ENCODE measurements around the gene CFAP65.

- TF ChIP-seq ELF4 (IDR thresholded peaks at IDR 0.05): no peak
- no peak for TF ChIP-seq SUZ12 (IDR thresholded peaks at IDR 0.05)
- TF ChIP-seq CTBP1 (IDR thresholded peaks at IDR 0.05; ENCODE audit: borderline replicate concordance): no peak
These were observed 38.1 kb upstream of the CFAP65 start for GRCh38 chr2:219079417-219079816.
